DOHH2 (cell line): ENCODE measurements around the gene ARHGDIB.

Experiments
- H3F3A ChIP-seq: fragments of 200-600 bp; sonication (generic), shearing (Covaris generic); 2 replicates; pipeline ENCODE4 v1.6.0; 2016; ENCODE audit warnings: antibody characterized with exemption, mild to moderate bottlenecking; ENCODE audit not compliant: control insufficient read depth, insufficient read depth
- H3K27ac ChIP-seq: fragments of 200-600 bp; sonication (generic); 2 replicates; pipeline ENCODE4 v1.5.1; 2014; ENCODE audit warnings: low read depth, mild to moderate bottlenecking, low read length, moderate library complexity
- H3K27me3 ChIP-seq: fragments of 200-600 bp; sonication (generic); 2 replicates; pipeline ENCODE4 v1.6.1; 2014; ENCODE audit warnings: mild to moderate bottlenecking, low read length, mixed read lengths; ENCODE audit not compliant: control insufficient read depth
- H3K36me3 ChIP-seq: fragments of 200-600 bp; sonication (generic); 2 replicates; pipeline ENCODE4 v1.6.1; 2014; ENCODE audit warnings: mild to moderate bottlenecking, low read length, moderate library complexity, mixed read lengths; ENCODE audit not compliant: control insufficient read depth
- H3K4me1 ChIP-seq: fragments of 200-600 bp; sonication (generic); 2 replicates; pipeline ENCODE4 v1.6.1; 2014; ENCODE audit warnings: mild to moderate bottlenecking, low read length, mixed read lengths; ENCODE audit not compliant: control insufficient read depth
- H3K4me2 ChIP-seq: fragments of 200-600 bp; sonication (generic); 2 replicates; pipeline ENCODE4 v1.6.0; 2014; ENCODE audit warnings: mild to moderate bottlenecking, low read length, moderate library complexity
- H3K4me3 ChIP-seq: fragments of 200-600 bp; sonication (generic); 2 replicates; pipeline ENCODE4 v1.5.1; 2014; ENCODE audit warnings: mild to moderate bottlenecking, low read length, mixed read lengths
- H3K79me2 ChIP-seq: fragments of 200-600 bp; sonication (generic); 2 replicates; pipeline ENCODE4 v1.6.1; 2014; ENCODE audit warnings: mild to moderate bottlenecking, low read length, mixed read lengths; ENCODE audit not compliant: control insufficient read depth
- H3K9me2 ChIP-seq: fragments of 200-600 bp; sonication (generic); replicated peaks from 2 replicates; pipeline ENCODE4 v1.6.1; 2014; ENCODE audit warnings: mild to moderate bottlenecking, low read length, mixed read lengths; ENCODE audit not compliant: control insufficient read depth
- H3K9me3 ChIP-seq: fragments of 200-600 bp; sonication (generic); 2 replicates; pipeline ENCODE4 v1.6.1; 2014; ENCODE audit warnings: antibody characterized with exemption, low read length, mixed read lengths; ENCODE audit not compliant: control insufficient read depth, insufficient read depth
- H4K20me1 ChIP-seq: fragments of 200-600 bp; sonication (generic); 2 replicates; pipeline ENCODE4 v1.6.0; 2014; ENCODE audit warnings: low read depth, mild to moderate bottlenecking, antibody characterized with exemption, low read length, moderate library complexity; ENCODE audit not compliant: control insufficient read depth, insufficient read depth
- CTCF ChIP-seq: fragments of 200-600 bp; sonication (generic); IDR thresholded peaks from one replicate; pipeline ENCODE4 v1.5.1; 2014; ENCODE audit warnings: antibody characterized with exemption, mild to moderate bottlenecking, low read depth, low read length; ENCODE audit not compliant: poor library complexity, severe bottlenecking
- EZH2phosphoT487 ChIP-seq: fragments of 200-600 bp; sonication (generic); IDR thresholded peaks from 2 replicates; pipeline ENCODE4 v1.6.1; 2017; ENCODE audit warnings: borderline replicate concordance, mild to moderate bottlenecking, antibody characterized with exemption, low read length, moderate library complexity, mixed read lengths

The ARHGDIB gene

GRCh38 chr12:14984766-14985285 lies 23.4 kb upstream of the ARHGDIB start:
- peaks cover 18% of the 10 kb centered on the region for H3K4me1 ChIP-seq
- H3F3A ChIP-seq, result no peaks in the 10 kb centered on the region
- H3K27me3 ChIP-seq, result no peaks in the 10 kb centered on the region
- no peak overlapping the region for H3K27ac ChIP-seq
- no peak overlapping the region for H3K4me3 ChIP-seq
- TF ChIP-seq EZH2phosphoT487 (no peak), CTCF (no peak)
- no peak overlapping the region for H3K4me2 ChIP-seq
- no peaks in the 10 kb centered on the region for H4K20me1 ChIP-seq
- no peaks in the 10 kb centered on the region for H3K36me3 ChIP-seq
- no peaks in the 10 kb centered on the region for H3K79me2 ChIP-seq
- H3K9me2 ChIP-seq, result no peaks in the 10 kb centered on the region
- H3K9me3 ChIP-seq, result no peaks in the 10 kb centered on the region

- H3K79me2 ChIP-seq, result no peaks in the 10 kb centered on the region
- no peaks in the 10 kb centered on the region for H3K36me3 ChIP-seq
- TF ChIP-seq EZH2phosphoT487, result no peak
- no peak for TF ChIP-seq CTCF
- H3F3A ChIP-seq, result no peaks in the 10 kb centered on the region
- no peak overlapping the region for H3K4me2 ChIP-seq
- no peaks in the 10 kb centered on the region for H3K27me3 ChIP-seq
- H3K27ac ChIP-seq, result no peak overlapping the region
- H3K9me3 ChIP-seq, result no peaks in the 10 kb centered on the region
- no peak overlapping the region for H3K4me3 ChIP-seq
- H3K4me1 ChIP-seq, result peaks cover 13% of the 10 kb centered on the region
- no peaks in the 10 kb centered on the region for H4K20me1 ChIP-seq
- H3K9me2 ChIP-seq, result no peaks in the 10 kb centered on the region
Observed at GRCh38 chr12:14984036-14984435, 22.6 kb upstream of the ARHGDIB start.

GRCh38 chr12:14982991-14983390 lies 21.6 kb upstream of the ARHGDIB start:
- Histone ChIP-seq H3K36me3 (no peaks in the 10 kb centered on the region), H3K27me3 (no peaks in the 10 kb centered on the region), H4K20me1 (no peaks in the 10 kb centered on the region), H3K4me2 (no peak overlapping the region), H3K4me3 (no peak overlapping the region), H3K9me3 (no peaks in the 10 kb centered on the region), H3K9me2 (no peaks in the 10 kb centered on the region), H3K79me2 (no peaks in the 10 kb centered on the region), H3K27ac (no peak overlapping the region), H3K4me1 (peaks cover 11% of the 10 kb centered on the region), H3F3A (no peaks in the 10 kb centered on the region)
- no peak for TF ChIP-seq EZH2phosphoT487
- TF ChIP-seq CTCF, result no peak
